ENCODE data around the gene RCAN3.
"Not testable (repeated sequence)": the region's sequence is repeated elsewhere in the genome, so short reads cannot be mapped to it uniquely, and the experiment has no call there.

Gene RCAN3

GRCh38 chr1:24507405-24507804 is 4.8 kb downstream of the RCAN3 start:
- H3K4me3 Mint-ChIP-seq: no peak overlapping the region
- peaks cover 21% of the 10 kb centered on the region for H3K36me3 Mint-ChIP-seq (ENCODE audit: low read depth)
- intact Hi-C loops (cut with micrococcal nuclease): loop anchor here (5.0 kb wide), 1 partner anchor 90 kb away; the partner anchor contains the start of gene NIPAL3
- no peaks in the 10 kb centered on the region for H3K27me3 Mint-ChIP-seq
- no peaks in the 10 kb centered on the region for H3K9me3 Mint-ChIP-seq
- H3K27ac Mint-ChIP-seq: no peak overlapping the region
- peaks cover 34% of the 10 kb centered on the region for H3K4me1 Mint-ChIP-seq (ENCODE audit: low read depth)

GRCh38 chr1:24508911-24509310 is 6.3 kb downstream of the RCAN3 start:
- intact Hi-C loops (cut with micrococcal nuclease): loop anchor here (5.0 kb wide), 1 partner anchor 92 kb away; the partner anchor contains the start of gene NIPAL3
- H3K27me3 Mint-ChIP-seq: no peaks in the 10 kb centered on the region
- no peak overlapping the region for H3K27ac Mint-ChIP-seq
- no peaks in the 10 kb centered on the region for H3K9me3 Mint-ChIP-seq
- H3K36me3 Mint-ChIP-seq (ENCODE audit: low read depth): peaks cover 21% of the 10 kb centered on the region
- H3K4me1 Mint-ChIP-seq (ENCODE audit: low read depth): peaks cover 29% of the 10 kb centered on the region
- H3K4me3 Mint-ChIP-seq: no peak overlapping the region

GRCh38 chr1:24513706-24514105 is 11.1 kb downstream of the RCAN3 start:
- peaks cover 34% of the 10 kb centered on the region for H3K36me3 Mint-ChIP-seq (ENCODE audit: low read depth)
- peaks cover 7% of the 10 kb centered on the region for H3K4me1 Mint-ChIP-seq (ENCODE audit: low read depth)
- no peaks in the 10 kb centered on the region for H3K27me3 Mint-ChIP-seq
- no peaks in the 10 kb centered on the region for H3K9me3 Mint-ChIP-seq
- intact Hi-C loops (cut with micrococcal nuclease): no loop called here
- no peak overlapping the region for H3K27ac Mint-ChIP-seq
- H3K4me3 Mint-ChIP-seq: no peak overlapping the region

- Mint-ChIP-seq H3K9me3 (no peaks in the 10 kb centered on the region), H3K27ac (no peak overlapping the region), H3K36me3 (ENCODE audit: low read depth) (peaks cover 41% of the 10 kb centered on the region), H3K4me3 (no peak overlapping the region), H3K27me3 (no peaks in the 10 kb centered on the region), H3K4me1 (ENCODE audit: low read depth) (peaks cover 7% of the 10 kb centered on the region)
- intact Hi-C loops (cut with micrococcal nuclease): no loop called here
Observed at GRCh38 chr1:24514946-24515345, 12.3 kb downstream of the RCAN3 start.

- H3K27ac Mint-ChIP-seq; H3K9me3 Mint-ChIP-seq; H3K4me3 Mint-ChIP-seq; H3K4me1 Mint-ChIP-seq (ENCODE audit: low read depth); H3K27me3 Mint-ChIP-seq; intact Hi-C loops (cut with micrococcal nuclease): not testable (repeated sequence)
- H3K36me3 Mint-ChIP-seq (ENCODE audit: low read depth): peaks cover 49% of the 10 kb centered on the region
Observed at GRCh38 chr1:24515671-24516209, 13.1 kb downstream of the RCAN3 start.

GRCh38 chr1:24516506-24516905 is 13.9 kb downstream of the RCAN3 start:
- H3K27me3 Mint-ChIP-seq: no peaks in the 10 kb centered on the region
- peaks cover 6% of the 10 kb centered on the region for H3K4me1 Mint-ChIP-seq (ENCODE audit: low read depth)
- peaks cover 53% of the 10 kb centered on the region for H3K36me3 Mint-ChIP-seq (ENCODE audit: low read depth)
- H3K27ac Mint-ChIP-seq: no peak overlapping the region
- H3K4me3 Mint-ChIP-seq: no peak overlapping the region
- intact Hi-C loops (cut with micrococcal nuclease): no loop called here
- no peaks in the 10 kb centered on the region for H3K9me3 Mint-ChIP-seq

GRCh38 chr1:24517898-24518297 is 15.3 kb downstream of the RCAN3 start:
- intact Hi-C loops (cut with micrococcal nuclease): no loop called here
- Mint-ChIP-seq H3K27ac (no peak overlapping the region), H3K9me3 (no peaks in the 10 kb centered on the region), H3K36me3 (ENCODE audit: low read depth) (peaks cover 56% of the 10 kb centered on the region), H3K4me1 (ENCODE audit: low read depth) (no peaks in the 10 kb centered on the region), H3K27me3 (no peaks in the 10 kb centered on the region), H3K4me3 (no peak overlapping the region)

- not testable (repeated sequence) for H3K27me3 Mint-ChIP-seq; H3K4me1 Mint-ChIP-seq (ENCODE audit: low read depth); H3K4me3 Mint-ChIP-seq; H3K27ac Mint-ChIP-seq; H3K9me3 Mint-ChIP-seq
- H3K36me3 Mint-ChIP-seq (ENCODE audit: low read depth): peaks cover 64% of the 10 kb centered on the region
- intact Hi-C loops (cut with micrococcal nuclease): loop anchor here (10.0 kb wide), 1 partner anchor 75 kb away; no protein-coding TSS in a partner anchor
Observed at GRCh38 chr1:24520282-24520681, 17.6 kb downstream of the RCAN3 start.

GRCh38 chr1:24525606-24526005 is 23.0 kb downstream of the RCAN3 start:
- H3K4me3 Mint-ChIP-seq: no peak overlapping the region
- no peak overlapping the region for H3K27ac Mint-ChIP-seq
- H3K9me3 Mint-ChIP-seq: no peaks in the 10 kb centered on the region
- intact Hi-C loops (cut with micrococcal nuclease): loop anchor here (5.0 to 10.0 kb wide), 2 partner anchors 81 to 323 kb away; no protein-coding TSS in a partner anchor
- no peaks in the 10 kb centered on the region for H3K4me1 Mint-ChIP-seq (ENCODE audit: low read depth)
- H3K36me3 Mint-ChIP-seq (ENCODE audit: low read depth): peaks cover 64% of the 10 kb centered on the region
- H3K27me3 Mint-ChIP-seq: no peaks in the 10 kb centered on the region

- no peaks in the 10 kb centered on the region for H3K9me3 Mint-ChIP-seq
- H3K27ac Mint-ChIP-seq: no peak overlapping the region
- H3K4me1 Mint-ChIP-seq (ENCODE audit: low read depth): no peaks in the 10 kb centered on the region
- H3K36me3 Mint-ChIP-seq (ENCODE audit: low read depth): peaks cover 62% of the 10 kb centered on the region
- H3K4me3 Mint-ChIP-seq: no peak overlapping the region
- no peaks in the 10 kb centered on the region for H3K27me3 Mint-ChIP-seq
- intact Hi-C loops (cut with micrococcal nuclease): loop anchor here (5.0 to 10.0 kb wide), 2 partner anchors 81 to 324 kb away; no protein-coding TSS in a partner anchor
Observed at GRCh38 chr1:24526045-24526444, 23.4 kb downstream of the RCAN3 start.

GRCh38 chr1:24526940-24527542 is 24.4 kb downstream of the RCAN3 start:
- intact Hi-C loops (cut with micrococcal nuclease): loop anchor here (5.0 to 10.0 kb wide), 2 partner anchors 82 to 325 kb away; no protein-coding TSS in a partner anchor
- Mint-ChIP-seq H3K9me3 (no peaks in the 10 kb centered on the region), H3K4me3 (no peak overlapping the region), H3K27ac (no peak overlapping the region), H3K27me3 (no peaks in the 10 kb centered on the region), H3K36me3 (ENCODE audit: low read depth) (peaks cover 69% of the 10 kb centered on the region), H3K4me1 (ENCODE audit: low read depth) (no peaks in the 10 kb centered on the region)

- H3K36me3 Mint-ChIP-seq (ENCODE audit: low read depth): peaks cover 68% of the 10 kb centered on the region
- no peaks in the 10 kb centered on the region for H3K9me3 Mint-ChIP-seq
- intact Hi-C loops (cut with micrococcal nuclease): loop anchor here (5.0 to 10.0 kb wide), 2 partner anchors 84 to 326 kb away; no protein-coding TSS in a partner anchor
- no peaks in the 10 kb centered on the region for H3K27me3 Mint-ChIP-seq
- no peak overlapping the region for H3K27ac Mint-ChIP-seq
- no peak overlapping the region for H3K4me3 Mint-ChIP-seq
- H3K4me1 Mint-ChIP-seq (ENCODE audit: low read depth): peaks cover 1% of the 10 kb centered on the region
Observed at GRCh38 chr1:24528744-24529143, 26.1 kb downstream of the RCAN3 start.

- peaks cover 70% of the 10 kb centered on the region for H3K36me3 Mint-ChIP-seq (ENCODE audit: low read depth)
- not testable (repeated sequence) for H3K4me1 Mint-ChIP-seq (ENCODE audit: low read depth); H3K27ac Mint-ChIP-seq; H3K4me3 Mint-ChIP-seq; H3K9me3 Mint-ChIP-seq; H3K27me3 Mint-ChIP-seq
- intact Hi-C loops (cut with micrococcal nuclease): loop anchor here (5.0 to 10.0 kb wide), 2 partner anchors 84 to 327 kb away; no protein-coding TSS in a partner anchor
Observed at GRCh38 chr1:24529292-24529691, 26.7 kb downstream of the RCAN3 start.

- intact Hi-C loops (cut with micrococcal nuclease): no loop called here
- Mint-ChIP-seq H3K9me3 (no peaks in the 10 kb centered on the region), H3K4me1 (ENCODE audit: low read depth) (peaks cover 20% of the 10 kb centered on the region), H3K27me3 (no peaks in the 10 kb centered on the region), H3K27ac (no peak overlapping the region), H3K36me3 (ENCODE audit: low read depth) (peaks cover 84% of the 10 kb centered on the region), H3K4me3 (peak overlapping the region; percentile 58)
Observed at GRCh38 chr1:24535021-24535424, 32.4 kb downstream of the RCAN3 start.
